SW480 (cell line): Measurements from ENCODE around the gene IFFO2.
"Not testable (repeated sequence)": the region's sequence is repeated elsewhere in the genome, so short reads cannot be mapped to it uniquely, and the experiment has no call there.

Source experiments
- DNase-seq: peaks from one replicate; pipeline ENCODE4 v3.0.0-alpha.2; 2016; ENCODE audit warnings: low spot score

Gene IFFO2

GRCh38 chr1:18893120-18893519 is 63.4 kb downstream of the IFFO2 start:
- no peak for DNase-seq

- DNase-seq, result not testable (repeated sequence)
These were observed 64.6 kb downstream of the IFFO2 start for GRCh38 chr1:18891858-18892257.

- no peak for DNase-seq
These were observed 65.1 kb downstream of the IFFO2 start for GRCh38 chr1:18891426-18891780.

- no peak for DNase-seq
These were observed 65.6 kb downstream of the IFFO2 start for GRCh38 chr1:18890706-18891425.

- DNase-seq, result no peak
These were observed 70.5 kb downstream of the IFFO2 start for GRCh38 chr1:18886003-18886335.

GRCh38 chr1:18885311-18886002 is 71.0 kb downstream of the IFFO2 start:
- no peak for DNase-seq

- no peak for DNase-seq
These were observed 71.7 kb downstream of the IFFO2 start for GRCh38 chr1:18884727-18885126.

GRCh38 chr1:18884419-18884717 is 72.1 kb downstream of the IFFO2 start:
- DNase-seq, result no peak

- DNase-seq, result peak; percentile 35
These were observed 72.6 kb downstream of the IFFO2 start for GRCh38 chr1:18883636-18884418.

GRCh38 chr1:18883079-18883478 is 73.4 kb downstream of the IFFO2 start:
- DNase-seq, result no peak

- DNase-seq, result no peak
These were observed 74.0 kb downstream of the IFFO2 start for GRCh38 chr1:18882486-18882885.

GRCh38 chr1:18881642-18882431 is 74.6 kb downstream of the IFFO2 start:
- no peak for DNase-seq

- no peak for DNase-seq
These were observed 75.3 kb downstream of the IFFO2 start for GRCh38 chr1:18881164-18881563.

GRCh38 chr1:18880585-18880984 is 75.9 kb downstream of the IFFO2 start:
- no peak for DNase-seq

- peak; percentile 43 for DNase-seq
These were observed 76.6 kb downstream of the IFFO2 start for GRCh38 chr1:18879791-18880309.

GRCh38 chr1:18879215-18879790 is 77.2 kb downstream of the IFFO2 start:
- no peak for DNase-seq

- DNase-seq, result no peak
These were observed 77.8 kb downstream of the IFFO2 start for GRCh38 chr1:18878538-18879214.

GRCh38 chr1:18877282-18877681 is 79.2 kb downstream of the IFFO2 start:
- DNase-seq, result no peak

- DNase-seq, result no peak
These were observed 80.3 kb downstream of the IFFO2 start for GRCh38 chr1:18876210-18876609.

- DNase-seq, result no peak
These were observed 80.7 kb downstream of the IFFO2 start for GRCh38 chr1:18875796-18876128.

GRCh38 chr1:18875107-18875795 is 81.2 kb downstream of the IFFO2 start:
- peak; percentile 69 for DNase-seq
